GM12891 (cell line): ENCODE measurements around the gene PLCB1.
"Not testable (repeated sequence)": the region's sequence is repeated elsewhere in the genome, so short reads cannot be mapped to it uniquely, and the experiment has no call there.

Experiments used
- DNase-seq: peaks from one replicate; pipeline ENCODE4 v3.0.0; 2011; ENCODE audit warnings: low spot score; ENCODE audit not compliant: insufficient read length
- FAIRE-seq: peaks from 2 replicates; lab custom pipeline; 2011; peaks lifted over from hg19 to GRCh38; lab: Jason Lieb, UNC
- PAX5 ChIP-seq: IDR thresholded peaks from 2 replicates; pipeline ENCODE4 v1.6.1; 2011; ENCODE audit warnings: low read length, moderate library complexity, mild to moderate bottlenecking; ENCODE audit not compliant: insufficient read depth, severe bottlenecking
- POLR2A ChIP-seq: IDR thresholded peaks from 2 replicates; pipeline ENCODE4 v1.6.1; 2011; ENCODE audit warnings: low read depth, low read length, control low read depth
- POLR2AphosphoS5 ChIP-seq: IDR thresholded peaks from 2 replicates; pipeline ENCODE4 v1.6.1; 2011; ENCODE audit warnings: low read depth, low read length, control low read depth
- POU2F2 ChIP-seq: IDR thresholded peaks from 2 replicates; pipeline ENCODE4 v1.6.1; 2011; ENCODE audit warnings: low read depth, mild to moderate bottlenecking, control low read depth, low read length, moderate library complexity
- SPI1 ChIP-seq: IDR thresholded peaks from 2 replicates; pipeline ENCODE4 v1.6.1; 2011; ENCODE audit warnings: low read depth, low read length, control low read depth
- TAF1 ChIP-seq: IDR thresholded peaks from 2 replicates; pipeline ENCODE4 v1.6.1; 2011; ENCODE audit warnings: low read depth, low read length, control low read depth

PLCB1 gene

DNA sequence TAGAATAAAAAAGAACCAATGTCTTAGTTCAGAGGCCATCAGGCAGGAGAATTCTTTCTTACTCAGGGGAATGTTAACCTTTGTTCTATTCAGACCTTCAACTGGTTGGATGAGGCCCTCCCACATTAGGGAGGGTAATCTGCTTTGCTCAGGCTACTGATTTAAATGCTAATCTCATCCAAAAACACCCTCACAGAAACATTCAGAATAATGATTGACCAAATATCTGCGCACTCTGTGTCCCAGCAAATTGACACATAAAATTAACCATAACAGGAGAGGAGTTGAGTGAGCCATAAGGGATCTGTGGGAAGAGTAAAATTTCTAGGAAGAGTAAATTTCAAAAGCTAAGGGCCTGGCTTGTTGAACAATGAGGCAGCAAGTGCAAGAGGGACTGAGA, 702.8 kb downstream of the PLCB1 start:
- DNase-seq (no peak), FAIRE-seq (no peak)
- TF ChIP-seq SPI1, result no peak
- no peak for TF ChIP-seq POLR2AphosphoS5
- TF ChIP-seq POU2F2, result no peak
- TF ChIP-seq POLR2A, result no peak
- no peak for TF ChIP-seq TAF1
- TF ChIP-seq PAX5, result no peak

DNA sequence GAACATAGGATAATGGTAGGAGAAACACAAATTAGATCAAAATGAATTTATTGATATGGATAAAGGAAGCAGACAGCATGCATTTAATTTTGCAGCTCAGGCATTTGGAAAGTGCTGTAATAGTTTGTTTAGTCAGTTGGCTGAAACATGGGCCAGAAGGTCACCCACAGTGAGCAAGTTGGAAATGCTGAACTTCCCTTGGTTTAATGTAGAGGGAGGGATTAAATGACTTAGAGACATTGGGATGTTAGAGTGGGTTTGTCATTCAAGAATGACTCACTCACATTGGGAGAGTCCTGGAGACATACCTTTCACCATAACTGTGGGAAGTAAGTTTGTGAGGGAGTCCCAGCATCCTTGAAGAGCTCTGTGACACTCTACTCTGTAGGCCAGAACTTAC, 705.3 kb downstream of the PLCB1 start:
- TF ChIP-seq POLR2AphosphoS5, result no peak
- no peak for TF ChIP-seq TAF1
- TF ChIP-seq POLR2A, result no peak
- TF ChIP-seq POU2F2, result no peak
- DNase-seq (no peak), FAIRE-seq (no peak)

DNA sequence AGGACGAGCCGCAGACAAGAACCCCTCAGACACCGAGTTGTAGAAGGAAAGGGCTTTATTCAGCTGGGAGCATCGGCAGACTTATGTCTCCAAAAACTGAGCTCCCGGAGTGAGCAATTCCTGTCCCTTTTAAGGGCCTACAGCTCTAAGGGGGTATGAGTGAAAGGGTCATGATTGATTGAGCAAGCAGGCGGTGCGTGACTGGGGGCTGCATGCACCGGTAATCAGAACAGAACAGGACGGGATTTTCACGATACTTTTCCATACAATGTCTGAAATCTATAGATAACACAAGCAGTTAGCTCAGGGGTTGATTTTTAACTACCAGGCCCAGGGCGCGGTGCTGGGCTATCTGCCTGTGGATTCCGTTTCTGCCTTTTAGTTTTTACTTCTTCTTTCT, 710.5 kb downstream of the PLCB1 start:
- TF ChIP-seq SPI1, result no peak
- no peak for TF ChIP-seq TAF1
- no peak for TF ChIP-seq POU2F2
- no peak for TF ChIP-seq PAX5
- no peak for TF ChIP-seq POLR2A
- no peak for TF ChIP-seq POLR2AphosphoS5

DNA sequence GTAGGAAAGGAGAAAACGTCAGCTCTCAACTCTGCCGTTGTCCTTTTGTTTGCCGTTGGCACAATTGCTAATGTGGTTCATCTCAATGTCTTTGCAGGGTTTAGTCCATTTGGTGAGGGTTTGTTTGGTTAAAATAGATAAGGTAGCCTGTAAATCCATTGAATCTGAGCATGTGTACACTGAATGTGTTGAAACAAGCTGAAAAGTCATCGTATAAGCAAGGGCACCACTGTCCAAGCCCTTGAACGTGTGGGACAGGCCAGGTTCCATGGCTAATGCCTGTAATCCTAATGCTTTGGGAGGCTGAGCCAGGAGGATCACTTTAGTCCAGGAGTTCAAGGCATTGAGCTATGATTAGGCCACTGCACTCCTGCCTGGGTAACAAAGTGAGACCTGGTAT, 712.1 kb downstream of the PLCB1 start:
- FAIRE-seq (no peak), DNase-seq (no peak)
- no peak for TF ChIP-seq POLR2AphosphoS5

More for the DNA sequence above, 710.5 kb downstream of the PLCB1 start:
- FAIRE-seq (no peak), DNase-seq (no peak)

DNA sequence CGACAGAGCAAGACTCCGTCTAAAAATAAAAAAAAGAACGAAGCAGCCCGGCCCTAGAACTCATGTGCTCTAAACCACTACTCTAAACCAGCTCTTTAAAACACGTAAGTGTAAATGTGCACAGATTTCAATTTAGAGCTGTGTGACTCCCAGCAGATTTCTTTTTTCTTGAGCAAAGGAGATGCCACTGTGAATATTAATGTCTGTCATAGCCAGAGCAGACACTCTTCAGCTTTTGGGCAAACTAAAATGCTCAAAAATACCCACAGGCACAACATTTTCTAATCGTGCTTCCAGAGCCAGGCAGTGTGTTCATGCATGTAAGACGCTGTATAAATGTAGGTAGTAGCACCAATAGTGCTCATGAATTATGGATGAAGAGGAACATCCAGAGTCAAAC, 717.9 kb downstream of the PLCB1 start:
- no peak for DNase-seq
- no peak for FAIRE-seq
- TF ChIP-seq TAF1, result no peak
- TF ChIP-seq POLR2A, result no peak
- no peak for TF ChIP-seq POU2F2
- TF ChIP-seq POLR2AphosphoS5, result no peak
- TF ChIP-seq PAX5, result no peak
- TF ChIP-seq SPI1, result no peak

DNA sequence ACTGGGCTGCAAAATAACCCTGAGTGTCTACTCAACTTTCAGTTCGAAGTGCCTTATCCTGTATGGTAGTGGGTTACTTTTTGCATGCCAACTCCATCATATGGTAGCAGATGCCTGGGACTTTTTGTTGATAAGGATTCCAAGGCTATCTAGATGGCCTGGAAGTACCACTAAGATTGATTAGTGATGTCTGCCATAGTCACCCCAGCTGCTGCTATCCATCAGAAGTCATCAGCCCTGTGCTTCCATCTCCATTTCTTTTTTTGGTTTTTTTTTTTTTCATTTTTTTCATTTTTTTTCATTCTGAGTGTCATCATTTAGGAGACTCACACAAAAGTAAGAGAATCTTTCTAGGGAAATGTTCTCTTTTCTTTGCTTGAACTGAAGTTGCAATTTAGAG, 719.4 kb downstream of the PLCB1 start:
- FAIRE-seq (no peak), DNase-seq (no peak)
- TF ChIP-seq POLR2AphosphoS5 (no peak), POU2F2 (no peak), PAX5 (no peak), SPI1 (no peak), TAF1 (no peak), POLR2A (no peak)

DNA sequence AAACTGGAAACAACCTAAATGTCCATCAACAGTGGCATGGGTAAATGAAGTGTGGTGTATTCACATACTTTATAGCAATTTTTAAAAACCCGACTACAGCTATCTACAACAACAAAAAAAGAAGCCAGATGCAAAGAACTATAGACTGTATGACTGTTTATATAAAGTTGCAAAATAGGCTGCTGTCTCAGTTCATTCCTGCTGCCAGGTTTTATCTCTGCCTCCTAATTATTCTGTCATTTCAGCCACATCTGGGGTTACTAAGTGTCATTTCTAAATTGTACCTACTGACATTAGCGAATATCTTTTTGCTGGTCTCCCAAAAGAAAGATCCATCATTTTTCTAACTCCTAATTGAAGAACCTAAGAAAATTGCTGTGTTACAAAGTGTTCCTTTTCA, 719.9 kb downstream of the PLCB1 start:
- DNase-seq, FAIRE-seq: not testable (repeated sequence)

DNA sequence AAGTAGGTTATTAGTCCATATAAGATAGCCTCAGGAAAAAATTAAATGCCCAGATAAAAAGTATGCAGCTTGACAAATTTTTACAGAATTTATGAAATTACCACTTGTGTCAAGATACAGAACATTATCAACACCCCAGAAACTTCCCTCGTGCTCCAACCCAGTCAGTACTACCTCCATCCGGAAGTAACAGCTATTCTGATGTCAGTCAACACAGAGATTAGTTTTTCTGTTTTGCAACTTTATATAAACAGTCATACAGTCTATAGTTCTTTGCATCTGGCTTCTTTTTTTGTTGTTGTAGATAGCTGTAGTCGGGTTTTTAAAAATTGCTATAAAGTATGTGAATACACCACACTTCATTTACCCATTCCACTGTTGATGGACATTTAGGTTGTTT, 721.1 kb downstream of the PLCB1 start:
- not testable (repeated sequence) for FAIRE-seq, DNase-seq

DNA sequence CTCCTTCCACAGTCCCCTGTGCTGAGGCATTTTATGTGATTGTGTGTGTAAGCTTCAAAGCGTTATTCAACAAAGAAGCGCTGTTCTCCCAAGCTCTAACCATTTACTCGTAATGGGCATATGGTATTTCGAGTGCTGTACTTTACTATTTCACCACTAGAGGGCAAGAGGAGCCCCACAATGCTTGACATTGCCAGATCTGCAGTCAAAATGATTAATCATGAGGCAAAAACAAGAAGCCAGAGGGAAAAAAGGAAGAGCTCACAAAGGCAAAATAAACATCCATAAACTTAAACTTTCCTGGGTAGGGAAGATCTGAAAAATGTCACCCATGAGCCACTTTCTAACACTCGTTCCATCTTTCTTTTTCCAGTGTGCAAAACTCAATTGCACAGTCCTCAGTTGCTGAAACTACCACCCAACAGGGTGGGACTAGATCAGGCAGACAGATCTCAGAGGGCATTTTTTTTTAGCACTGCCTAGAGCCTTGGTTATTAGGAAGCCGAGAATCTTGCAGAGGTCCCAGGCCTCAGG, 721.8 kb downstream of the PLCB1 start:
- TF ChIP-seq POLR2AphosphoS5 (no peak), POLR2A (no peak), POU2F2 (no peak), TAF1 (no peak), SPI1 (no peak), PAX5 (no peak)
- FAIRE-seq (no peak), DNase-seq (peak; percentile 27)

DNA sequence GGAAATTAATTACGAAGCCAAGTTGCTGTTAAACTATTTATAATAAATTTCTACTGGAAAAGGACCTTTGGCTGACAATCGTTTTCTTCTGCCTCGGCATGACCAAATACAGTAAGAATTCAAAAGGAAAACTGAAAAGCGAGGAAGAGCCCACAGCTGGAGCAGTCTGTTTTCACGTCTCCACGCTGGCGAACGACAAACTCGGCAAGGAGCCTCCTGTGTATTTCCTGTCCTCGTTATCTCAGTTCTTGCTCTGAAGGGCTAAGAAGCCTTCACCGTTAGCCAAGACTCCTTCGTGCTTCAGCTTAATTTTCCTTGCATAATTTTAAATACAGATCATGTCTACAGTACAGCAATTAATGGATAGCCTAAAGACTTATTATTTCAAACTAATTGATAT, 722.5 kb downstream of the PLCB1 start:
- TF ChIP-seq POU2F2 (no peak), PAX5 (no peak), SPI1 (no peak), TAF1 (no peak), POLR2A (no peak), POLR2AphosphoS5 (no peak)
- DNase-seq (no peak), FAIRE-seq (no peak)

DNA sequence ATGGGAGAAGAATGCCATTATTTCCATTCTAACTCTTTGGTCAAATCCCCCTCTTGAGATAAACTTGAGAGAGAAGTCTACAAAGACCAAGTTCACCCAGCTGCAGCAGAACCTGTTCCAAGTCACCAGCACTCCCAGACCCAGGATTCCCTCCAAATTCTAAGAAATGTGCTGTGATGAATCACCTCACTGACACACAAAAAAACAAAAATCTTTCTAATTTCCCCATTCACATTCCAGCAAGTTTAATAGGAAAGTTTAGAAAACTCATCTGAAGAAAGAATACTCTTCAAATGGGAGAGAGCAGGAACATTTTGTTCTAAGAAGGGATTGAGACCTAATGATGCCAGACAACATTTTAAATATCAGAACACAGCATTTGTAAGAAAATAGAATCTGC, 723.2 kb downstream of the PLCB1 start:
- FAIRE-seq, result no peak
- DNase-seq, result no peak
- TF ChIP-seq TAF1 (no peak), POLR2AphosphoS5 (no peak), POLR2A (no peak), POU2F2 (no peak), PAX5 (no peak), SPI1 (no peak)
